ENCODE data around the gene ATP13A4.

- TF ChIP-seq CTCF (IDR thresholded peaks at IDR 0.05) (no peak), EP300 (IDR thresholded peaks at IDR 0.05) (no peak)
Observed at GRCh38 chr3:193508108-193508507, 46.6 kb downstream of the ATP13A4 start.
